GM06990 (cell line): ENCODE results near the gene ATP2A2.

ENCODE experiments used
- DNase-seq: peaks from one replicate; pipeline ENCODE4 v3.0.0-alpha.2; 2011; ENCODE audit not compliant: insufficient read length; ENCODE audit errors: extremely low read depth
- H3K27me3 ChIP-seq: replicated peaks from 2 replicates; pipeline ENCODE4 v1.6.0; 2011; ENCODE audit warnings: low read length; ENCODE audit not compliant: control insufficient read depth, insufficient read depth
- H3K36me3 ChIP-seq: 2 replicates; pipeline ENCODE4 v1.5.1; 2011; ENCODE audit warnings: low read length; ENCODE audit not compliant: control insufficient read depth, insufficient read depth
- H3K4me3 ChIP-seq: replicated peaks from 2 replicates; pipeline ENCODE4 v1.5.1; 2011; ENCODE audit warnings: low read depth, mild to moderate bottlenecking, control low read depth, low read length
- CTCF ChIP-seq: IDR thresholded peaks from 2 replicates; pipeline ENCODE4 v1.5.1; 2011; ENCODE audit warnings: low read length, control low read depth, mild to moderate bottlenecking, inconsistent platforms; ENCODE audit not compliant: insufficient read depth, poor library complexity, severe bottlenecking

ATP2A2 gene

GRCh38 chr12:110347767-110348166, 66.7 kb downstream of the ATP2A2 start:
- Histone ChIP-seq H3K36me3 (peaks cover 55% of the 10 kb centered on the region), H3K4me3 (no peak overlapping the region), H3K27me3 (no peaks in the 10 kb centered on the region)
- no peak for TF ChIP-seq CTCF
- no peak for DNase-seq

GRCh38 chr12:110348431-110349059, 67.5 kb downstream of the ATP2A2 start:
- peaks cover 50% of the 10 kb centered on the region for H3K36me3 ChIP-seq
- H3K4me3 ChIP-seq: no peak overlapping the region
- DNase-seq: no peak
- H3K27me3 ChIP-seq: no peaks in the 10 kb centered on the region
- TF ChIP-seq CTCF: no peak

- Histone ChIP-seq H3K36me3 (peaks cover 45% of the 10 kb centered on the region), H3K4me3 (no peak overlapping the region), H3K27me3 (no peaks in the 10 kb centered on the region)
- TF ChIP-seq CTCF: no peak
- no peak for DNase-seq
These were observed 68.0 kb downstream of the ATP2A2 start for GRCh38 chr12:110349096-110349495.

GRCh38 chr12:110349514-110350151, 68.6 kb downstream of the ATP2A2 start:
- no peak for TF ChIP-seq CTCF
- no peaks in the 10 kb centered on the region for H3K27me3 ChIP-seq
- DNase-seq: no peak
- H3K36me3 ChIP-seq: peaks cover 40% of the 10 kb centered on the region
- H3K4me3 ChIP-seq: no peak overlapping the region

GRCh38 chr12:110351119-110351518, 70.1 kb downstream of the ATP2A2 start:
- Histone ChIP-seq H3K27me3 (no peaks in the 10 kb centered on the region), H3K36me3 (peaks cover 28% of the 10 kb centered on the region), H3K4me3 (no peak overlapping the region)
- TF ChIP-seq CTCF: no peak
- no peak for DNase-seq
